Measurements from ENCODE around the gene FOXO3B. TPM values are rescaled to one million over a fixed set of nuclear protein-coding genes. Genes with fewer than 3 reads are reported as not detected.
"Not testable (repeated sequence)": the region's sequence is repeated elsewhere in the genome, so short reads cannot be mapped to it uniquely, and the experiment has no call there.

Gene FOXO3B
- total RNA-seq, 1 experiment from 2014 or later, result 18.6 TPM

DNA sequence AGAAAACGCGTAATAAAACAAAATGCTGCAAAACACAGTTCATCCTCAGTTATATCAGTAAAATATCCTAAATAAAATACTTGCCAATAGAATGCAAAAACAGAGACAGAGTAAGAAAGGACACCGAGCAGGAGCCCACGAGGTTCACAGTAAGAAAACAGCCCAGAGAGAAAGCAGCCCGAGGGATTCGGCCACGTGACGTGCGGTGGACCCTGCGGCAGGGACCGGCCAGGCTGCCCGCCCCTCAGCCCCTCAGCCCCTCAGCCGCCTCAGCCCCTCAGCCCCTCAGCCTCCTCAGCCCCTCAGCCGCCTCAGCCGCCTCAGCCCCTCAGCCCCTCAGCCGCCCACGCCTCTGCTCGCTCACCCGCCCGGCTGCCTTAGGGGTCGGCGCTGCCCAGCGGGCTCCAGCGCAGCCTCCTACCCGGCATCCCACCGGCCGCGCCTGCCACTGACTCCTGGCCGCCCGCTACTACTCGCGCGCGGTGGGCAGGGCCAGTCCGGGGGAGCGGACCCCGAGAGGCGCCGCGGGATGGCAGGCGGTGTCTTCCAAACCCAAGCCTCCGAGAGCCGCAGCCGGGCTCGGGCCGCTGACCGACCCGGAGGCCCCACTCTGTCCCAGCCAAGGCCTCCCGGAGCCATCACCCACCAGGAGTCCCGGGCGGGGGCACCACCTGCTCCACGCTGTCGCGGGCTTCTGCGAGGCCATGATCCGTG lies 47.4 kb downstream of the FOXO3B start:
- no CpG with 5 or more reads among the region's 56 CpGs for WGBS (ENCODE audit: extremely low coverage, insufficient read length, low lambda C conversion rate)
- not testable (repeated sequence) for H3K4me2 ChIP-seq (ENCODE audit: insufficient read depth, insufficient read length, low read length); H3K9ac ChIP-seq (ENCODE audit: extremely low read depth, insufficient read length, low read length); H3K27me3 ChIP-seq (ENCODE audit: insufficient read depth, low read length); H3K18ac ChIP-seq (ENCODE audit: insufficient read length, low read depth, low read length); H3K56ac ChIP-seq (ENCODE audit: insufficient read length, low read depth, low read length); H4K91ac ChIP-seq (ENCODE audit: insufficient read length, low read depth, low read length); H3K9me3 ChIP-seq (ENCODE audit: control insufficient read depth, low read depth, low read length); DNase-seq; H2AK5ac ChIP-seq (ENCODE audit: insufficient read length, low read length); H4K8ac ChIP-seq (replicated peaks; ENCODE audit: insufficient read length, low read depth, low read length); H3K4me1 ChIP-seq (ENCODE audit: insufficient read depth, low read length); H3K27ac Mint-ChIP-seq; H3K9me3 Mint-ChIP-seq; H2BK12ac ChIP-seq (ENCODE audit: insufficient read length, low read depth, low read length); H2BK5ac ChIP-seq (ENCODE audit: insufficient read length, low read length); H3K14ac ChIP-seq (ENCODE audit: insufficient read depth, low read length); H2AFZ ChIP-seq (ENCODE audit: low read length); H3K36me3 Mint-ChIP-seq (ENCODE audit: insufficient read depth in 1 of 3, low read depth in 3 of 3); H2BK20ac ChIP-seq (ENCODE audit: low read depth, low read length, poor library complexity, severe bottlenecking); H3K23ac ChIP-seq (ENCODE audit: insufficient read length, low read depth, low read length); H3K79me1 ChIP-seq (ENCODE audit: insufficient read depth, low read depth, low read length, poor library complexity, severe bottlenecking); H3K27ac ChIP-seq (ENCODE audit: insufficient read length, low read depth, low read length); H4K20me1 ChIP-seq (ENCODE audit: control insufficient read depth, insufficient read depth, insufficient read length); H3T11ph ChIP-seq (ENCODE audit: low read length); H3K79me2 ChIP-seq (ENCODE audit: insufficient read depth, low read length); H2BK120ac ChIP-seq (ENCODE audit: low read depth, low read length, poor library complexity, severe bottlenecking); H3K4me1 Mint-ChIP-seq; H4K5ac ChIP-seq (ENCODE audit: insufficient read length, low read depth, low read length); H3K23me2 ChIP-seq (ENCODE audit: insufficient read length, low read depth, low read length, poor library complexity, severe bottlenecking); H2BK15ac ChIP-seq (ENCODE audit: low read depth, low read length); H3K4ac ChIP-seq (ENCODE audit: low read depth, low read length)
- peaks cover 17% of the 10 kb centered on the region for H3K27me3 Mint-ChIP-seq (ENCODE audit: low read depth)
- H3K4me3 Mint-ChIP-seq, result peak overlapping the region; percentile 54 to 66

Other genes starting within 250 kb of the FOXO3B start
- gene LGALS9C, start 205.5 kb downstream of the FOXO3B start, total RNA-seq (2021), result not detected in 2 replicates
- 0.24 and 0.61 TPM in 2 replicates for gene TBC1D28, start 37.9 kb downstream of the FOXO3B start, total RNA-seq (2021)
- not detected in 2 replicates for gene FBXW10, start 61.7 kb upstream of the FOXO3B start, total RNA-seq (2021)
- 18.7 and 20.5 TPM in 2 replicates for gene TVP23B, start 98.9 kb upstream of the FOXO3B start, total RNA-seq (2021)
- gene PRPSAP2, start 175.8 kb upstream of the FOXO3B start, total RNA-seq (2021), result 58.0 and 59.7 TPM in 2 replicates

All from H9 (cell line).